ENCODE data around the gene AGTRAP. TPM values are rescaled to one million over a fixed set of nuclear protein-coding genes. Genes with fewer than 3 reads are reported as not detected.

AGTRAP gene
- total RNA-seq, 2 experiments from 2014 or later, result 21.3 to 21.8 TPM

DNA sequence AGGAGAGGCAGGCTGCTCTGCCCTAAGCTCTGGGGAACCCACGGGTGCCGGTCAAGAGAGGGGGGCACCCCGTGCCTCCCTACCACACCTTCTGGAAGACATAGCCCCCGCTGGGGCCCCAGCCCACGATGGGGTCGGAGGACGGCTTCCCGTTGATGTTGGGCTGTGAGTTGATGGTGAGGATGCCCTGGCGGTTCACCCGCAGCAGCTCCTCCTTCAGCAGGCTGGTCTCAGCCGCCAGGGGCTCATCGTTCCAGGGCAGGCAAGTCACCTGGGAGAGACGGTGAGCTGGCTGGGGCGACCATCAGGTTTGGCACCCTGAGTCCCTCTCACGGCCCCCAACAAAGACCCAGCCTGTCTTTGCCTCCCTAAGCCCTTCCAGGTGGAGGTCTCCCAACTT, 57.9 kb downstream of the AGTRAP start:
- no peaks in the 10 kb centered on the region for H3K4me1 Mint-ChIP-seq (ENCODE audit: low read depth)
- H3K27ac Mint-ChIP-seq, result no peak overlapping the region
- ChIA-PET CTCF (no interaction called here), POLR2A (interaction anchor here (1.0 kb wide), 1 partner anchor 10 kb away, joined by 3 read pairs; no protein-coding TSS in a partner anchor)
- H3K27me3 ChIP-seq (ENCODE audit: control insufficient read depth in 1 of 2, insufficient read depth in 2 of 2, low read length in 2 of 2), result no peaks in the 10 kb centered on the region
- intact Hi-C loops (cut with DNase I, micrococcal nuclease), result no loop called here
- TF ChIP-seq CTCF (IDR thresholded peaks at IDR 0.05), result no peak
- ATAC-seq (ENCODE audit: poor library complexity) (no peak), DNase-seq (no peak)
- H3K36me3 ChIP-seq (ENCODE audit: insufficient read depth, low read length), result peaks cover 60% of the 10 kb centered on the region
- no peaks in the 10 kb centered on the region for H3K9me3 ChIP-seq (ENCODE audit: control insufficient read depth in 1 of 2, insufficient read depth in 1 of 2, low read length in 2 of 2)
- no peak overlapping the region for H3K4me3 ChIP-seq (ENCODE audit: low read length)
- H3K27me3 Mint-ChIP-seq, result no peaks in the 10 kb centered on the region
- H3K4me1 ChIP-seq (ENCODE audit: insufficient read depth, low read length), result no peaks in the 10 kb centered on the region
- no peak overlapping the region for H3K27ac ChIP-seq (ENCODE audit: low read depth in 1 of 2, low read length in 2 of 2)
- H3K4me3 Mint-ChIP-seq, result no peak overlapping the region
- H3K9me3 Mint-ChIP-seq, result no peaks in the 10 kb centered on the region
- H3K36me3 Mint-ChIP-seq (ENCODE audit: low read depth), result peaks cover 59% of the 10 kb centered on the region

- CTCF ChIA-PET, result no interaction called here
Measured at GRCh38 chr1:11794446-11795237, 58.7 kb downstream of the AGTRAP start.

GRCh38 chr1:11795238-11795890, 59.4 kb downstream of the AGTRAP start:
- Mint-ChIP-seq H3K27ac (no peak overlapping the region), H3K36me3 (ENCODE audit: low read depth) (peaks cover 71% of the 10 kb centered on the region), H3K4me1 (ENCODE audit: low read depth) (no peaks in the 10 kb centered on the region), H3K4me3 (no peak overlapping the region), H3K27me3 (no peaks in the 10 kb centered on the region), H3K9me3 (no peaks in the 10 kb centered on the region)
- intact Hi-C loops (cut with DNase I, micrococcal nuclease), result no loop called here
- ChIA-PET CTCF (no interaction called here), POLR2A (no interaction called here)
- Histone ChIP-seq H3K9me3 (ENCODE audit: control insufficient read depth in 1 of 2, insufficient read depth in 1 of 2, low read length in 2 of 2) (no peaks in the 10 kb centered on the region), H3K27me3 (ENCODE audit: control insufficient read depth in 1 of 2, insufficient read depth in 2 of 2, low read length in 2 of 2) (no peaks in the 10 kb centered on the region), H3K27ac (ENCODE audit: low read depth in 1 of 2, low read length in 2 of 2) (no peak overlapping the region), H3K4me1 (ENCODE audit: insufficient read depth, low read length) (no peaks in the 10 kb centered on the region), H3K36me3 (ENCODE audit: insufficient read depth, low read length) (peaks cover 65% of the 10 kb centered on the region), H3K4me3 (ENCODE audit: low read length) (no peak overlapping the region)
- TF ChIP-seq CTCF (IDR thresholded peaks at IDR 0.05), result no peak
- DNase-seq, result no peak
- no peak for ATAC-seq (ENCODE audit: poor library complexity)

More at GRCh38 chr1:11794446-11795237, 58.7 kb downstream of the AGTRAP start:
- H3K4me3 ChIP-seq (ENCODE audit: low read length), result no peak overlapping the region
- no peak overlapping the region for H3K27ac Mint-ChIP-seq
- no peak for TF ChIP-seq CTCF (IDR thresholded peaks at IDR 0.05)
- no peaks in the 10 kb centered on the region for H3K27me3 ChIP-seq (ENCODE audit: control insufficient read depth in 1 of 2, insufficient read depth in 2 of 2, low read length in 2 of 2)
- ATAC-seq (ENCODE audit: poor library complexity) (no peak), DNase-seq (no peak)
- H3K4me1 ChIP-seq (ENCODE audit: insufficient read depth, low read length), result no peaks in the 10 kb centered on the region
- peaks cover 64% of the 10 kb centered on the region for H3K36me3 Mint-ChIP-seq (ENCODE audit: low read depth)
- no peaks in the 10 kb centered on the region for H3K27me3 Mint-ChIP-seq
- peaks cover 66% of the 10 kb centered on the region for H3K36me3 ChIP-seq (ENCODE audit: insufficient read depth, low read length)
- H3K9me3 Mint-ChIP-seq, result no peaks in the 10 kb centered on the region
- H3K4me1 Mint-ChIP-seq (ENCODE audit: low read depth), result no peaks in the 10 kb centered on the region
- intact Hi-C loops (cut with DNase I, micrococcal nuclease), result no loop called here
- H3K9me3 ChIP-seq (ENCODE audit: control insufficient read depth in 1 of 2, insufficient read depth in 1 of 2, low read length in 2 of 2), result no peaks in the 10 kb centered on the region
- POLR2A ChIA-PET, result interaction anchor here (1.0 kb wide), 1 partner anchor 9 kb away, joined by 3 read pairs; no protein-coding TSS in a partner anchor
- H3K4me3 Mint-ChIP-seq, result no peak overlapping the region
- H3K27ac ChIP-seq (ENCODE audit: low read depth in 1 of 2, low read length in 2 of 2), result no peak overlapping the region

Measured in CD4-positive, alpha-beta T cell (primary cell).